GM12878 (cell line): ENCODE results near the gene LDLRAD3. TPM values are rescaled to one million over a fixed set of nuclear protein-coding genes. Genes with fewer than 3 reads are reported as not detected.

ENCODE experiments used
- ATAC-seq: fragments of 200-7000 bp; cut with Tn5 transposase; 3 replicates; pipeline ENCODE4 v1.9.1; 2020; ENCODE audit warnings: mild to moderate bottlenecking, moderate library complexity
- BruUV-seq: library from RNA; stranded (reverse); fragments of 400-500 nt; replicated peaks from 2 replicates; lab custom pipeline; 2021; lab: Mats Ljungman, UMichigan
- CTCF ChIA-PET: fragments of 300-600 bp; sonication (Branson Sonifier 250); formaldehyde crosslinking; extraction: SDS; loops from one replicate; lab custom pipeline; 2021; ENCODE audit warnings: inconsistent platforms; lab: Yijun Ruan, JAX
- POLR2A ChIA-PET: fragments of 350-600 bp; formaldehyde crosslinking; extraction: SDS; loops from one replicate; lab custom pipeline; 2021; ENCODE audit warnings: inconsistent platforms; lab: Charles Lee
- RAD21 ChIA-PET: fragments of 300-600 bp; sonication (Branson Sonifier 250); formaldehyde crosslinking; loops from one replicate; lab custom pipeline; 2023; ENCODE audit warnings: antibody characterized with exemption; ENCODE audit not compliant: unreplicated experiment; lab: Charles Lee
- SMC1A ChIA-PET: fragments of 300-600 bp; sonication (Branson Sonifier 250); formaldehyde crosslinking; loops from one replicate; lab custom pipeline; 2023; ENCODE audit not compliant: unreplicated experiment, uncharacterized antibody; lab: Charles Lee
- DNase-seq: peaks from one replicate; pipeline ENCODE4 v3.0.0-alpha.2; 2011; ENCODE audit warnings: low read depth, low spot score
- FAIRE-seq: peaks from 3 replicates; lab custom pipeline; 2011; peaks lifted over from hg19 to GRCh38; lab: Jason Lieb, UNC
- H2AFZ ChIP-seq: 2 replicates; pipeline ENCODE4 v1.6.0; 2011; ENCODE audit warnings: low read depth, low read length, control low read depth; ENCODE audit not compliant: control insufficient read depth
- H3K27ac ChIP-seq: 2 replicates; pipeline ENCODE4 v1.5.1; 2011; ENCODE audit warnings: control low read depth; ENCODE audit not compliant: control insufficient read depth, insufficient read depth
- H3K27me3 ChIP-seq, 2 experiments: replicated peaks in 1 of 2; 2 replicates each; pipeline versions ENCODE4 v1.6.0 to v1.6.1; 2011; ENCODE audit warnings: low read length in 1 of 2; ENCODE audit not compliant: control insufficient read depth in 2 of 2, insufficient read depth in 2 of 2
- H3K36me3 ChIP-seq, 2 experiments: 2 replicates each; pipeline ENCODE4 v1.5.1; 2011; ENCODE audit warnings: low read length in 1 of 2; ENCODE audit not compliant: control insufficient read depth in 2 of 2, insufficient read depth in 2 of 2
- H3K4me1 ChIP-seq: 2 replicates; pipeline ENCODE4 v1.6.1; 2011; ENCODE audit warnings: mild to moderate bottlenecking, low read length, moderate library complexity, mixed read lengths; ENCODE audit not compliant: control insufficient read depth, insufficient read depth
- H3K4me2 ChIP-seq: 2 replicates; pipeline ENCODE4 v1.6.0; 2011; ENCODE audit warnings: control low read depth; ENCODE audit not compliant: control insufficient read depth, insufficient read depth
- H3K4me3 ChIP-seq: fragments of 200-600 bp; sonication (generic); 2 replicates; pipeline ENCODE4 v1.5.1; 2016
- H3K79me2 ChIP-seq: 2 replicates; pipeline ENCODE4 v1.6.0; 2011; ENCODE audit warnings: low read length; ENCODE audit not compliant: control insufficient read depth, insufficient read depth
- H3K9ac ChIP-seq: 2 replicates; pipeline ENCODE4 v1.8.0; 2011; ENCODE audit warnings: low read length, control low read depth, mixed read lengths; ENCODE audit not compliant: control insufficient read depth, insufficient read depth
- H3K9me3 ChIP-seq: replicated peaks from 3 replicates; pipeline ENCODE4 v1.5.1; 2011; ENCODE audit warnings: mild to moderate bottlenecking, low read length; ENCODE audit not compliant: control insufficient read depth, insufficient read depth
- H4K20me1 ChIP-seq: 2 replicates; pipeline ENCODE4 v1.6.0; 2011; ENCODE audit not compliant: control insufficient read depth, insufficient read depth
- BHLHE40 ChIP-seq, 2 experiments: fragments of 450-650 bp in 1 of 2; IDR thresholded peaks; 2 replicates each; pipeline ENCODE4 v1.6.1; 2011 to 2017; ENCODE audit warnings: low read depth in 2 of 2, borderline replicate concordance in 1 of 2, improper control_type of control experiment in 1 of 2, low read length in 1 of 2, mild to moderate bottlenecking in 1 of 2
- CBFB ChIP-seq: IDR thresholded peaks from 2 replicates; pipeline ENCODE4 v1.6.1; 2016; ENCODE audit warnings: antibody characterized with exemption, low read depth
- GATAD2B ChIP-seq: fragments of 450-650 bp; conservative IDR thresholded peaks from 2 replicates; pipeline ENCODE4 v1.6.1; 2017; ENCODE audit warnings: low read depth, mild to moderate bottlenecking, moderate library complexity
- JUNB ChIP-seq: IDR thresholded peaks from 2 replicates; pipeline ENCODE4 v1.6.1; 2016; ENCODE audit warnings: antibody characterized with exemption, mild to moderate bottlenecking
- KAT2A ChIP-seq: conservative IDR thresholded peaks from 2 replicates; pipeline ENCODE4 v1.6.1; 2011; ENCODE audit warnings: low read depth, low read length; ENCODE audit not compliant: control insufficient read depth
- MYB ChIP-seq: fragments of 150-350 bp; IDR thresholded peaks from 2 replicates; pipeline ENCODE4 v1.6.1; 2014; ENCODE audit warnings: mild to moderate bottlenecking, low read depth, low read length, borderline replicate concordance
- MYC ChIP-seq: IDR thresholded peaks from 2 replicates; pipeline ENCODE4 v1.6.1; 2011; ENCODE audit warnings: mild to moderate bottlenecking, low read length, moderate library complexity, inconsistent platforms; ENCODE audit not compliant: insufficient read depth, insufficient replicate concordance, insufficient read length, severe bottlenecking
- NR2C2 ChIP-seq: IDR thresholded peaks from 2 replicates; pipeline ENCODE4 v1.6.1; 2011; ENCODE audit warnings: borderline replicate concordance, low read depth; ENCODE audit not compliant: control insufficient read depth, insufficient read length
- RELB ChIP-seq: fragments of 450-650 bp; IDR thresholded peaks from 2 replicates; pipeline ENCODE4 v1.6.1; 2017; ENCODE audit warnings: low read depth, mild to moderate bottlenecking, moderate library complexity
- RUNX3 ChIP-seq: IDR thresholded peaks from 2 replicates; pipeline ENCODE4 v1.6.1; 2012; ENCODE audit warnings: low read length, inconsistent platforms
- SIX5 ChIP-seq: IDR thresholded peaks from 2 replicates; pipeline ENCODE4 v1.6.1; 2011; ENCODE audit warnings: mild to moderate bottlenecking, low read depth, low read length, moderate library complexity; ENCODE audit not compliant: severe bottlenecking
- SRF ChIP-seq, 2 experiments: IDR thresholded peaks; 2 replicates each; pipeline ENCODE4 v1.6.1; 2011; ENCODE audit warnings: low read depth in 2 of 2, low read length in 2 of 2, mild to moderate bottlenecking in 1 of 2, moderate library complexity in 1 of 2
- USF1 ChIP-seq: IDR thresholded peaks from 2 replicates; pipeline ENCODE4 v1.6.1; 2011; ENCODE audit warnings: borderline replicate concordance, low read depth, mild to moderate bottlenecking, moderate library complexity, mixed read lengths, low read length; ENCODE audit not compliant: insufficient read depth; ENCODE audit errors: extremely low read length
- ZZZ3 ChIP-seq: IDR thresholded peaks from 2 replicates; pipeline ENCODE4 v1.6.1; 2011; ENCODE audit warnings: low read depth; ENCODE audit not compliant: control insufficient read depth, insufficient read length
- in situ Hi-C: fragments of 300-500 bp; cut with MboI; formaldehyde crosslinking; loops from 9 replicates; pipeline ENCODE4 v1.14.3; 2018; ENCODE audit warnings: mixed read lengths
- intact Hi-C: fragments of 100-400 bp; cut with micrococcal nuclease; formaldehyde crosslinking; loops from one replicate; pipeline ENCODE4 v1.14.2; 2022; ENCODE audit not compliant: unreplicated experiment
- polyA plus RNA-seq, 11 experiments: library from polyadenylated mRNA; depleted of rRNA in 4 of 11; unstranded in 6 of 11; stranded (reverse) in 5 of 11; fragments of >200 nt; fragmentation: Nextera tagmentation in 4 of 11; fragmentation: Illumina TruSeq in 1 of 11; extraction: Ambion mirVana in 4 of 11; extraction: Trizol in 1 of 11; gene quantifications; 1 replicate in 1 of 11; 2 replicates in 10 of 11; pipeline versions ENCODE4 v1.2.1 to v1.2.3, GENCODE V29; 2011 to 2016; ENCODE audit warnings: inconsistent platforms in 2 of 11, missing spikeins in 2 of 11, low read depth in 1 of 11
- total RNA-seq, 4 experiments: library from RNA; depleted of rRNA in 3 of 4; stranded (reverse); fragments of >200 nt in 3 of 4; fragmentation: Illumina TruSeq in 1 of 4; extraction: Trizol in 1 of 4; gene quantifications; 2 replicates each; pipeline versions ENCODE4 v1.2.1 to v1.2.3, GENCODE V29; 2013 to 2021

Gene LDLRAD3
- total and polyA plus RNA-seq, 10 of the 15 experiments (the other 5 are each of a cell fraction or from before 2014, with no cell fraction given), result 2.5 to 17.2 (median 10.7) TPM

- FAIRE-seq (no peak), ATAC-seq (peak; percentile 72), DNase-seq (no peak)
- Histone ChIP-seq H3K27ac (no peak overlapping the region), H3K27me3 (no peaks in the 10 kb centered on the region), H3K4me1 (no peaks in the 10 kb centered on the region), H3K36me3 (no peaks in the 10 kb centered on the region), H2AFZ (no peak overlapping the region), H3K9me3 (no peaks in the 10 kb centered on the region), H4K20me1 (no peaks in the 10 kb centered on the region), H3K4me3 (no peak overlapping the region), H3K9ac (no peak overlapping the region), H3K4me2 (no peak overlapping the region), H3K79me2 (no peaks in the 10 kb centered on the region)
- SMC1A ChIA-PET, result interaction anchor here (1.0 to 1.5 kb wide), 4 partner anchors 12 to 461 kb away, joined by 3 to 9 read pairs (median 4); no protein-coding TSS in a partner anchor
- POLR2A ChIA-PET, result interaction anchor here (0.6 kb wide), 2 partner anchors 180 to 1482 kb away, joined by 3 read pairs; no protein-coding TSS in a partner anchor
- no peak for TF ChIP-seq MYB
- 0 out of 2 replicates have a peak, but pooled peaks have one; percentile 27 for TF ChIP-seq CBFB
- no peak for TF ChIP-seq GATAD2B
- no peak for TF ChIP-seq NR2C2
- TF ChIP-seq BHLHE40 (IDR thresholded peaks at IDR 0.05; ENCODE audit: borderline replicate concordance in 1 of 2, low read depth in 2 of 2, low read length in 1 of 2), result no peak
- TF ChIP-seq ZZZ3, result no peak
- no peak for TF ChIP-seq MYC
- no peak for TF ChIP-seq RELB
- TF ChIP-seq JUNB, result peak; percentile 14; the same call in 1 of the 2 replicates
- TF ChIP-seq SIX5, result no peak
- TF ChIP-seq SRF (IDR thresholded peaks at IDR 0.05; ENCODE audit: low read depth in 2 of 2, low read length in 2 of 2), result no peak
- TF ChIP-seq RUNX3, result peak; percentile 53; the same call in 1 of the 2 replicates
- no peak for TF ChIP-seq USF1
- TF ChIP-seq KAT2A, result no peak
- CTCF ChIA-PET, result interaction anchor here (1.0 to 1.3 kb wide), 2 partner anchors 12 to 500 kb away, joined by 3 read pairs; no protein-coding TSS in a partner anchor
- in situ Hi-C loops, result no loop called here
- BruUV-seq, result no TSS peak
- RAD21 ChIA-PET, result no interaction called here
- intact Hi-C loops, result no loop called here
Measured at GRCh38 chr11:36119300-36119699, 175.4 kb downstream of the LDLRAD3 start.
